GM20000 (cell line): Measurements from ENCODE around the gene ETV4.

Experiments
- DNase-seq: peaks from one replicate; pipeline ENCODE4 v3.0.0; 2012; ENCODE audit warnings: low spot score
- TF ChIP-seq, protein P1 (sequence below): IDR thresholded peaks from 2 replicates; pipeline ENCODE4 v1.5.1; 2012; ENCODE audit warnings: mild to moderate bottlenecking, control low read depth; ENCODE audit errors: extremely low read depth, missing control alignments

The ETV4 gene

DNA sequence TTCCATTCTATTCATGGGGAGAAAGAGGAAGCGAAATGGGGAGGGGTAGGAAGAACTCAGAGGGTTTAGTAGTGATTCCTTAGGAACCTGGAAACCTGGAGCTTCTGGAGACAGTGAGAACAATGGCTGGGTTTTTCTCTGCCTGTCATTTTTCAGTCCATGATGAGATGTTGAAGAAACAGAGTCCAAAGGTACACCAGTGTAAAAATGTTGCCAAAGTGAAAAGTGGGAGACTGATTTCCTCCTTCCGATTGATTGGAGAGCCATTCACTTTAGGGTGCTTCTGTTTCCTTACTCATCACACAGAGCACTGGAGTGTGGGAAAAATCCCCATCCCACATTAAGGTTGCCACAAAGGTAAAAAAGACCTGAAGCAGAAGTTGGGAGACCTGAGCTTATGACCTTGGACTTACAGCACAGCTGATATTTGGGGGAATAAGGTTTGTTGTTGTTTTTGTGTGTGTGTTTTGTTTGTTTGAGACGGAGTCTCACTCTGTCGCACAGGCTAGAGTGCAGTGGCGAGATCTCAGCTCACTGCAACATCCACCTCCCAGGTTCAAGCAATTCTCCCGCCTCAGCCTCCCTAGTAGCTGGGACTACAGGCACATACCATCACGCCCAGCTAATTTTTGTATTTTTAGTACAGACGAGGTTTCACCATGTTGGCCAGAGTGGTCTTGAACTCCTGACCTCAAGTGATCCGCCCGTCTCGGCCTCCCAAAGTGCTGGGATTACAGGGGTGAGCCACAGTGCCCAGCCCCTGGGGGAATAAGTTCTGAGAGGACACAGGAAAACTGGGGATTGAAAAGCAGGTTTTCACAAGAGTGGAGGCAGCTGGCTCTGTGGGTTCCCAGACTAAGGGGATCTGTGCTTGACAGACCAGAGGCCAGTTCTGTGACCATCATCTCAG is 63.8 kb downstream of the ETV4 start:
- TF ChIP-seq, protein P1, sequence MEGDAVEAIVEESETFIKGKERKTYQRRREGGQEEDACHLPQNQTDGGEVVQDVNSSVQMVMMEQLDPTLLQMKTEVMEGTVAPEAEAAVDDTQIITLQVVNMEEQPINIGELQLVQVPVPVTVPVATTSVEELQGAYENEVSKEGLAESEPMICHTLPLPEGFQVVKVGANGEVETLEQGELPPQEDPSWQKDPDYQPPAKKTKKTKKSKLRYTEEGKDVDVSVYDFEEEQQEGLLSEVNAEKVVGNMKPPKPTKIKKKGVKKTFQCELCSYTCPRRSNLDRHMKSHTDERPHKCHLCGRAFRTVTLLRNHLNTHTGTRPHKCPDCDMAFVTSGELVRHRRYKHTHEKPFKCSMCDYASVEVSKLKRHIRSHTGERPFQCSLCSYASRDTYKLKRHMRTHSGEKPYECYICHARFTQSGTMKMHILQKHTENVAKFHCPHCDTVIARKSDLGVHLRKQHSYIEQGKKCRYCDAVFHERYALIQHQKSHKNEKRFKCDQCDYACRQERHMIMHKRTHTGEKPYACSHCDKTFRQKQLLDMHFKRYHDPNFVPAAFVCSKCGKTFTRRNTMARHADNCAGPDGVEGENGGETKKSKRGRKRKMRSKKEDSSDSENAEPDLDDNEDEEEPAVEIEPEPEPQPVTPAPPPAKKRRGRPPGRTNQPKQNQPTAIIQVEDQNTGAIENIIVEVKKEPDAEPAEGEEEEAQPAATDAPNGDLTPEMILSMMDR, result no peak

DNA sequence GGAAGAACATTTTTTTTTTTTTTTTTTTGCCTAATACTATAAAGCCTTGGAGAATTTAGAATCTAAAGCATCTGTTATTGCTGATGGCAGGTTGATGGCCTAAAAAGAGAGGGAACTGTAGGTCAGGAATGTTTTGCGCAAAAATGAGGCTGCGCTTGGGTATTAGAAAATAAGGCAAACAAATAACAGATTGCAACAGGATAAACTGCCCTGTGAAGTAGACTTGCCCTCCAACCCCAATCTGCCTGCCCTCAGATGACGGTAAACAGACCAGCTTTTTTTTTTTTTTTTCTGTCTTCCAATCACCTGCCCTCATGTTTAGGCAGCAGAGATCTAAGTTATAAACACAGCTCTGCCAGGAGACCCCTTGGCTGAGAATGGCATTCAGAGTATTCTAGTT is 66.2 kb downstream of the ETV4 start:
- TF ChIP-seq, protein P1, result no peak

More for the DNA sequence above, 63.8 kb downstream of the ETV4 start:
- DNase-seq, result no peak

More for the DNA sequence above, 66.2 kb downstream of the ETV4 start:
- no peak for DNase-seq
